Fibroblast of lung (primary cell): Measurements from ENCODE around the gene LHX4.

Source experiments
- CTCF ChIP-seq, 2 donors: IDR thresholded peaks in 1 of 2; conservative IDR thresholded peaks in 1 of 2; 1 replicate in 1 of 2; 2 replicates in 1 of 2; pipeline ENCODE4 v1.5.1; 2011 to 2012; ENCODE audit warnings: low read length in 2 of 2, control low read depth in 1 of 2, inconsistent platforms in 1 of 2, low read depth in 1 of 2, mild to moderate bottlenecking in 1 of 2
- EZH2 ChIP-seq: IDR thresholded peaks from 2 replicates; pipeline ENCODE4 v1.5.1; 2012; ENCODE audit warnings: low read length, control low read depth, mild to moderate bottlenecking; ENCODE audit errors: missing control alignments

- no peak for TF ChIP-seq EZH2
- no peak for TF ChIP-seq CTCF (conservative IDR thresholded peaks at IDR 0.05 in 1 of 2, IDR thresholded peaks at IDR 0.05 in 1 of 2; ENCODE audit: low read depth in 1 of 2, low read length in 2 of 2)
These were observed 82.9 kb downstream of the LHX4 start for GRCh38 chr1:180312926-180313325.
